Upper lobe of left lung (tissue), 4 donors: ENCODE measurements around the gene CSNK2A2.

Experiments
- CTCF ChIP-seq, 6 experiments: fragments of 450-650 bp in 4 of 6; fragments of 200-600 bp in 2 of 6; sonication (generic) in 2 of 6; IDR thresholded peaks; one replicate each; pipeline ENCODE4 v1.5.1; 2016 to 2019; ENCODE audit warnings: antibody characterized with exemption in 6 of 6
- POLR2A ChIP-seq, 4 donors: fragments of 450-650 bp; IDR thresholded peaks; one replicate each; pipeline ENCODE4 v1.5.1; 2016 to 2017; ENCODE audit warnings: antibody characterized with exemption in 4 of 4, mild to moderate bottlenecking in 2 of 4

DNA sequence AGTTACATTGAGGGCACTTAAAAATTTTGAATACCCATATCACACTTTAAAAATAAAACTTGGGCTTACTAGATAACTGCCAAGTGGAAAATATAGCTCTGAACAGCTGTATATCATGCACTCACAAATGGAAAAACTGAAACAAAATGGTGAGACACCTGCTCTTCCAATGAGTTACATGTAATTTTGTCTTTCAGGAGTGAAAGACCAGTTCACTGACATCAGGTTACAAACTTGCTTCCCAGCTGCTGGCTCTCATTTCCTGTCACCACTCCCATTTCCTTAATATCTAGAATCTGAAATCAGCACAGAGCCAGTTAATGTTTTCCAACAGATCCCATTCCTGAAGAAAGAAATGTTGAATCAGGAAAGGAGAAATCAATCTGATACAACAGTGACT lies 10.8 kb downstream of the CSNK2A2 start:
- TF ChIP-seq CTCF (IDR thresholded peaks at IDR 0.05) = no peak
- no peak for TF ChIP-seq POLR2A (IDR thresholded peaks at IDR 0.05)
